ENCODE results near the gene MBD3L4. TPM values are rescaled to one million over a fixed set of nuclear protein-coding genes. Genes with fewer than 3 reads are reported as not detected.
A peak's percentile ranks its signal among the peaks of the same experiment; 100 is the strongest.

Gene MBD3L4
- total and polyA plus RNA-seq, 2 donors (not counting 1 experiment from before 2014, with no cell fraction given), result not detected

DNA sequence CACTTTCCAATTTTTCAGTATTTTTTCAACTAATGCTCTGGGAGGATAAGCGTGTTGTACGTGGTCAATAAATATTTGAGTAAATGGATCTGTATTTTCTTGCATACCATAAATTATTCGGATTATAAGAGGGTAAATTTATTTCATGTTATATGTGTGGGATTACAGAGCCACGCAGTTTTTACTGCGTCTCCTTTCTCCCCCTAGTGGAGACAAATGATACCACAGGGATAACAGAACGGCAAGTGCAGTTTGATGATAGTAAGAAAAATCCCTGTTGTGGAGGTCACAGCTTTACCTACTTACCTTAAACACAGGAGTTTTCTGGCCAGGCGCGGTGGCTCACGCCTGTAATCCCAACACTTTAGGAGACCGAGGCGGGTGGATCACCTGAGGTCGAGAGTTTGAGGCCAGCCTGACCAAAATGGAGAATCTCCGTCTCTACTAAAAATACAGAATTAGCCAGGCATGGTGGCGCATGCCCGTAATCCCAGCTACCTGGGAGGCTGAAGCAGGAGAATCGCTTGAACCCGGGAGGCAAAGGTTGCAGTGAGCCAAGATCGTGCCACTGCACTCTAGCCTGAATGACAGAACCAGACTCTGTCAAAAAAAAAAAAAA lies 35.6 kb downstream of the MBD3L4 start:
- no peak for TF ChIP-seq EZH2 (IDR thresholded peaks at IDR 0.05; ENCODE audit: low read length, missing control alignments)
- TF ChIP-seq, protein P1, sequence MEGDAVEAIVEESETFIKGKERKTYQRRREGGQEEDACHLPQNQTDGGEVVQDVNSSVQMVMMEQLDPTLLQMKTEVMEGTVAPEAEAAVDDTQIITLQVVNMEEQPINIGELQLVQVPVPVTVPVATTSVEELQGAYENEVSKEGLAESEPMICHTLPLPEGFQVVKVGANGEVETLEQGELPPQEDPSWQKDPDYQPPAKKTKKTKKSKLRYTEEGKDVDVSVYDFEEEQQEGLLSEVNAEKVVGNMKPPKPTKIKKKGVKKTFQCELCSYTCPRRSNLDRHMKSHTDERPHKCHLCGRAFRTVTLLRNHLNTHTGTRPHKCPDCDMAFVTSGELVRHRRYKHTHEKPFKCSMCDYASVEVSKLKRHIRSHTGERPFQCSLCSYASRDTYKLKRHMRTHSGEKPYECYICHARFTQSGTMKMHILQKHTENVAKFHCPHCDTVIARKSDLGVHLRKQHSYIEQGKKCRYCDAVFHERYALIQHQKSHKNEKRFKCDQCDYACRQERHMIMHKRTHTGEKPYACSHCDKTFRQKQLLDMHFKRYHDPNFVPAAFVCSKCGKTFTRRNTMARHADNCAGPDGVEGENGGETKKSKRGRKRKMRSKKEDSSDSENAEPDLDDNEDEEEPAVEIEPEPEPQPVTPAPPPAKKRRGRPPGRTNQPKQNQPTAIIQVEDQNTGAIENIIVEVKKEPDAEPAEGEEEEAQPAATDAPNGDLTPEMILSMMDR (conservative IDR thresholded peaks at IDR 0.05 in 1 of 2, IDR thresholded peaks at IDR 0.05 in 1 of 2; ENCODE audit: low read depth in 1 of 2, low read length in 2 of 2), result peak in 1 of 2 donors; percentile 81
- H3K36me3 ChIP-seq (ENCODE audit: control insufficient read depth, insufficient read depth, low read length), result no peaks in the 10 kb centered on the region
- H3K4me3 ChIP-seq (replicated peaks in 1 of 4; ENCODE audit: control extremely low read depth in 1 of 4, insufficient read depth in 1 of 4, low read depth in 3 of 4, low read length in 4 of 4), result no peak overlapping the region
- no peak overlapping the region for H3K9ac ChIP-seq (ENCODE audit: insufficient read depth, low read length)
- H3K4me1 ChIP-seq (ENCODE audit: control insufficient read depth, extremely low read depth, insufficient read depth, low read length), result no peaks in the 10 kb centered on the region
- no peak overlapping the region for H3K27ac ChIP-seq (ENCODE audit: insufficient read depth, low read length)
- H3K4me2 ChIP-seq (ENCODE audit: extremely low read depth, insufficient read depth, low read length), result no peak overlapping the region
- no peaks in the 10 kb centered on the region for H4K20me1 ChIP-seq (ENCODE audit: control insufficient read depth, extremely low read depth, insufficient read depth, low read length)
- no peaks in the 10 kb centered on the region for H3K79me2 ChIP-seq (ENCODE audit: control insufficient read depth, insufficient read depth, low read length)
- DNase-seq (ENCODE audit: low read depth in 2 of 2), result peak; percentile 12 to 46
- H3K9me3 ChIP-seq (ENCODE audit: control insufficient read depth, insufficient read depth, low read depth, low read length), result no peaks in the 10 kb centered on the region
- H3K27me3 ChIP-seq (ENCODE audit: control insufficient read depth, insufficient read depth, low read length), result no peaks in the 10 kb centered on the region
- H2AFZ ChIP-seq (ENCODE audit: low read length), result no peak overlapping the region

- Histone ChIP-seq H4K20me1 (ENCODE audit: control insufficient read depth, extremely low read depth, insufficient read depth, low read length) (no peaks in the 10 kb centered on the region), H3K79me2 (ENCODE audit: control insufficient read depth, insufficient read depth, low read length) (no peaks in the 10 kb centered on the region), H3K9me3 (ENCODE audit: control insufficient read depth, insufficient read depth, low read depth, low read length) (no peaks in the 10 kb centered on the region), H3K4me2 (ENCODE audit: extremely low read depth, insufficient read depth, low read length) (no peak overlapping the region), H3K27me3 (ENCODE audit: control insufficient read depth, insufficient read depth, low read length) (no peaks in the 10 kb centered on the region), H3K36me3 (ENCODE audit: control insufficient read depth, insufficient read depth, low read length) (no peaks in the 10 kb centered on the region), H3K4me1 (ENCODE audit: control insufficient read depth, extremely low read depth, insufficient read depth, low read length) (no peaks in the 10 kb centered on the region), H3K27ac (ENCODE audit: insufficient read depth, low read length) (no peak overlapping the region), H3K9ac (ENCODE audit: insufficient read depth, low read length) (no peak overlapping the region), H3K4me3 (replicated peaks in 1 of 4; ENCODE audit: control extremely low read depth in 1 of 4, insufficient read depth in 1 of 4, low read depth in 3 of 4, low read length in 4 of 4) (no peak overlapping the region), H2AFZ (ENCODE audit: low read length) (no peak overlapping the region)
- TF ChIP-seq, protein P1 (conservative IDR thresholded peaks at IDR 0.05 in 1 of 2, IDR thresholded peaks at IDR 0.05 in 1 of 2; ENCODE audit: low read depth in 1 of 2, low read length in 2 of 2), result no peak
- DNase-seq (ENCODE audit: low read depth in 2 of 2), result no peak
Observed at GRCh38 chr19:7000816-7001215, 39.2 kb downstream of the MBD3L4 start.

GRCh38 chr19:7000333-7000732 lies 39.6 kb downstream of the MBD3L4 start:
- Histone ChIP-seq H3K9me3 (ENCODE audit: control insufficient read depth, insufficient read depth, low read depth, low read length) (no peaks in the 10 kb centered on the region), H2AFZ (ENCODE audit: low read length) (no peak overlapping the region), H3K4me3 (replicated peaks in 1 of 4; ENCODE audit: control extremely low read depth in 1 of 4, insufficient read depth in 1 of 4, low read depth in 3 of 4, low read length in 4 of 4) (no peak overlapping the region), H3K27ac (ENCODE audit: insufficient read depth, low read length) (no peak overlapping the region), H3K4me1 (ENCODE audit: control insufficient read depth, extremely low read depth, insufficient read depth, low read length) (no peaks in the 10 kb centered on the region), H3K79me2 (ENCODE audit: control insufficient read depth, insufficient read depth, low read length) (no peaks in the 10 kb centered on the region), H3K4me2 (ENCODE audit: extremely low read depth, insufficient read depth, low read length) (no peak overlapping the region), H4K20me1 (ENCODE audit: control insufficient read depth, extremely low read depth, insufficient read depth, low read length) (no peaks in the 10 kb centered on the region), H3K9ac (ENCODE audit: insufficient read depth, low read length) (no peak overlapping the region), H3K36me3 (ENCODE audit: control insufficient read depth, insufficient read depth, low read length) (no peaks in the 10 kb centered on the region), H3K27me3 (ENCODE audit: control insufficient read depth, insufficient read depth, low read length) (no peaks in the 10 kb centered on the region)
- no peak for DNase-seq (ENCODE audit: low read depth in 2 of 2)
- TF ChIP-seq, protein P1 (conservative IDR thresholded peaks at IDR 0.05 in 1 of 2, IDR thresholded peaks at IDR 0.05 in 1 of 2; ENCODE audit: low read depth in 1 of 2, low read length in 2 of 2), result no peak
- TF ChIP-seq EZH2 (IDR thresholded peaks at IDR 0.05; ENCODE audit: low read length, missing control alignments), result no peak

Measured in fibroblast of lung (primary cell).